Stimulated activated CD8-positive, alpha-beta memory T cell treated with anti-CD3 and anti-CD28 coated beads, Interleukin-12 subunit alpha, Interleukin-12 subunit beta, amount 100 ng/mL, for 24 hours (primary cell): ENCODE data around the gene ZNF619.
"Not testable (repeated sequence)": the region's sequence is repeated elsewhere in the genome, so short reads cannot be mapped to it uniquely, and the experiment has no call there.

Experiments
- DNase-seq: peaks from one replicate; pipeline ENCODE4 v3.0.0-alpha.2; 2020; ENCODE audit errors: extremely low read depth

Gene ZNF619

GRCh38 chr3:40476478-40477470 is at the start of gene ZNF619:
ZNF619 (plus strand) TSS chr3:40477122; CDS start chr3:40477980, 858 bp downstream.
- no peak for DNase-seq

GRCh38 chr3:40432793-40433192 is 44.1 kb upstream of the ZNF619 start:
- no peak for DNase-seq

- no peak for DNase-seq
These were observed 39.0 kb upstream of the ZNF619 start for GRCh38 chr3:40437889-40438288.

- no peak for DNase-seq
These were observed 31.9 kb upstream of the ZNF619 start for GRCh38 chr3:40445062-40445461.

GRCh38 chr3:40445880-40446279 is 31.0 kb upstream of the ZNF619 start:
- no peak for DNase-seq

- DNase-seq, result no peak
These were observed 26.5 kb upstream of the ZNF619 start for GRCh38 chr3:40450438-40450837.

- no peak for DNase-seq
These were observed 25.4 kb upstream of the ZNF619 start for GRCh38 chr3:40451551-40451950.

GRCh38 chr3:40452057-40452456 is 24.9 kb upstream of the ZNF619 start:
- no peak for DNase-seq

GRCh38 chr3:40452562-40452875 is 24.4 kb upstream of the ZNF619 start:
- no peak for DNase-seq

GRCh38 chr3:40452876-40453730 is 23.8 kb upstream of the ZNF619 start:
- DNase-seq, result peak; percentile 92

GRCh38 chr3:40453933-40454332 is 23.0 kb upstream of the ZNF619 start:
- no peak for DNase-seq

- DNase-seq, result no peak
These were observed 21.6 kb upstream of the ZNF619 start for GRCh38 chr3:40455328-40455727.

GRCh38 chr3:40456279-40456939 is 20.5 kb upstream of the ZNF619 start:
- DNase-seq, result no peak

GRCh38 chr3:40456940-40457823 is 19.7 kb upstream of the ZNF619 start, which contains the start of gene RPL14:
RPL14 (plus strand) TSS chr3:40457339; CDS start chr3:40457472, 133 bp downstream.
- DNase-seq, result peak; percentile 93

GRCh38 chr3:40458473-40458872 is 18.4 kb upstream of the ZNF619 start:
- DNase-seq, result no peak

GRCh38 chr3:40460481-40460880 is 16.4 kb upstream of the ZNF619 start:
- not testable (repeated sequence) for DNase-seq

- no peak for DNase-seq
These were observed 15.8 kb upstream of the ZNF619 start for GRCh38 chr3:40461161-40461560.

- DNase-seq, result not testable (repeated sequence)
These were observed 14.1 kb upstream of the ZNF619 start for GRCh38 chr3:40462838-40463237.

GRCh38 chr3:40463579-40463978 is 13.3 kb upstream of the ZNF619 start:
- no peak for DNase-seq

- DNase-seq, result no peak
These were observed 12.4 kb upstream of the ZNF619 start for GRCh38 chr3:40464339-40465110.
